GM19328 (cell line): ENCODE measurements around the gene HSD17B2.

ENCODE experiments used
- ATAC-seq: cut with Tn5 transposase; IDR thresholded peaks from one replicate; pipeline ENCODE4 v1.9.1; 2021; ENCODE audit warnings: mild to moderate bottlenecking, moderate library complexity; ENCODE audit not compliant: unreplicated experiment

Gene HSD17B2

GRCh38 chr16:82017911-82018568, 17.0 kb upstream of the HSD17B2 start:
- no peak for ATAC-seq

DNA sequence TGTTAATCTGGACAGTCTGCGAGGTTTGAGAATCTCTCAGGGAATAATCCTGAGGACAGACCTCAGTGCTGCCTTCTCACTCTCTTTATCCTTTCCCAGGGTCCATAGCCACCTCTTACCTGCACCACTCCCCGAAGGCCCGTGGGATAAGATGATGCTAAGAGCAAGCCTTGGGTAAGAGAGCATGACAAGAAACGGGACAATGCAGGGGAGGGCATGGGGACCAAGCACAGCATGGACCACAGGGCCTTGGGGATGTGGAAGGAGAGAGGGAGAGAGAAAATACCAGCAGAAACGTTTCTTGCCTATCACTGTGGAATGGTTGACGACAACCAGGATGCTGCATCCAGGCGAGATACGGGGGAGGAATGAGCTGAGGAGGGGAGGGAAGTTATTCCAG, 15.5 kb upstream of the HSD17B2 start:
- no peak for ATAC-seq

DNA sequence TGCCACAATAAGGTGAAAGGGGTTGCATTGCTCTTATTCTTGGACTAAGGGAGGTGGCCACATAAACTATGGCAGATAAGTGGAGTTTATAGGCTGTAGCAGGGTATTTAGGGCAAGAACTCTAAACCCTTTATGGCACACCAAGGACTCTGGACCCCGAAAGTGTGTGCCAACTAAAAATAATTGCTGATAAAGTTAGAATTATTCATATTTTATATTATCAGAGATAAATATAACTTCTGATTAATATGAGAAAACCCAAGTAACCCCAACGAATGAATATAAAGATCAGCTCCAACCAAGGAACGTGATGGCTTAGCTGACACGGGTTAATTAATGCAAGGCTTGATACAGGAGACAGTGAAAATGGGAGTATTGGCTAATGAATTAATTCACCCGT, 15.0 kb upstream of the HSD17B2 start:
- ATAC-seq = no peak

- ATAC-seq = no peak
These were observed 11.8 kb upstream of the HSD17B2 start for GRCh38 chr16:82023206-82023605.

DNA sequence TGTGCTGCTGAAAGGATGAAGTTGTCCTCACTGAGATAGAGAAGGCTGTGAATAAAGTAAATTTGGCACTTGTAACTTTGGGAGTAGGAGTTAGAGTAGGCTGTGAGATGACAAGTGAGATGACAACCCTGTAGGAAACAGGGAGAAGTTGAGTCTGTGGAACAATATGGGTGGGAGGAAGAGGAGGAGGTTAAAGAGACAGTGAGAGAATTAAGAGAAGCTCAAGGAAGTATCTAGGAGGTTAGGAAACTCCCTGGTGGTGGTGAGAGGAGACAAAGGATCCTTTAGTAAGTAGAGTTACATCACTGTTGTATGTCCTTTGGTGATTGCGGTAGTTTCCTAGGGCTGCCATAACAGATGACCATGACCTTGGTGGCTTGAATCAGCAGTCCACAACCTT, 10.7 kb upstream of the HSD17B2 start:
- no peak for ATAC-seq

GRCh38 chr16:82024883-82025282, 10.2 kb upstream of the HSD17B2 start:
- no peak for ATAC-seq

DNA sequence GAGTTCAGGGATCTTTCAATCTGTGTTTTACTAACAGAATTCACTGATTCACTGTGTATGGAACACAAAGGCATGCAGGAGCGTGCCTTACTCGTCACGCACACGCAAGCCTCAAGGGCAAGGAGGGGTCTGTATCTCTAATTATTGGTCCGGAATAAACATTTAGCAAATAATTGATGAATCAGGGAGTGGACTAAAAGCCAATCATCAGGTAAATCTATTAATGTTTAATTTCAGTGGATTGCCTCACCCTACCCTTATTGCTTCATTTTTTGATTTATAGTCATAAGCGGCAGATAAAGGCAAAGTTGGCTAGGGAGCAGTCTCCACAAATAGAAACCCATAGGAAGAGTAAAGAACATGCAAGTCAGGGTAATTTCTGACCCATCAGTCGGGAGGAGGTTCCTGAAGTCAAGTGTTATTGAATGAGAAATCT, 7.4 kb upstream of the HSD17B2 start:
- ATAC-seq = no peak

GRCh38 chr16:82031116-82032084, 3.7 kb upstream of the HSD17B2 start:
- ATAC-seq = no peak

GRCh38 chr16:82033006-82033405, 2.0 kb upstream of the HSD17B2 start:
- ATAC-seq = no peak

- ATAC-seq = no peak
These were observed 1.3 kb upstream of the HSD17B2 start for GRCh38 chr16:82033683-82034300.

GRCh38 chr16:82037251-82037650, 2.2 kb downstream of the HSD17B2 start:
- ATAC-seq = no peak

- no peak for ATAC-seq
These were observed 2.6 kb downstream of the HSD17B2 start for GRCh38 chr16:82037666-82038065.

- ATAC-seq = no peak
These were observed 5.2 kb downstream of the HSD17B2 start for GRCh38 chr16:82040296-82040695.

DNA sequence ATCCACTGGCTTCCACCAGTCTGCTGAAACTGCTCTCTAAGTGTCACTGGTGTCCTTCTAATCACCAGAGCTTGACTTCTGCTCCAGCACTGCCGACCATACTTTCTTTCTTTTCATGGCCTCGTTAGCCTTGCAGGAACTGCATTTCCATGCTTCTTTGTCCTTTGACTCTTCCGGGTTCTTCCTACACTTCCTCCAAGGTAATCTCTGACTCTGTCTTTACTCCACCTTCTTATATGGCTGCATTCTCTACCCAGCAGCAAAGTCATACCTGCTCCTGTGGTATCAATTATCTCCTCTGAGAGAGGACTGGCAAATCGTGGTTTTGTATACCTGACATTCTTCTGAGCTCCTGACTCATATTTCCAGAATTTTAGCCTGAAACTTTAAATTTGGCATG, 6.5 kb downstream of the HSD17B2 start:
- ATAC-seq = no peak

GRCh38 chr16:82042144-82042543, 7.1 kb downstream of the HSD17B2 start:
- ATAC-seq = no peak

DNA sequence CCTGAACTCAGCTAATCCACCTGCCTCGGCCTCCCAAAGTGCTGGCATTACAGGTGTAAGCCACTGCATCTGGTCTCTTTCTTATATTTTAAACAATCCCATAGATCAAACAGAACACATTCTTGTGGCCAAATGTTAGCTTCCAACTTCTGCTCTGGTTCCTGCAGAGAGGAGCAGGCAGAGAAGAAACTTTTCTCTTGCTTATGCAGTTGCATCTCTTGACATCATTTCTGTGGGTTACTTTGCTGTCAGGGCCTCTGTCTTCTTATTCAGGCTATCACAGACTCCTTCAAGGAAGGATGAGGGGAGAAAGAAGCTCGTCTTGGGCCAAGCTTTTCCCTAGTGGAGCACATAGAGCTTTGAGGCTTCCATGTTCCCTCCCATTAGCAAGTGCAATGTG, 7.8 kb downstream of the HSD17B2 start:
- no peak for ATAC-seq

GRCh38 chr16:82043680-82044584, 8.9 kb downstream of the HSD17B2 start:
- ATAC-seq = no peak

- no peak for ATAC-seq
These were observed 9.5 kb downstream of the HSD17B2 start for GRCh38 chr16:82044585-82044911.

DNA sequence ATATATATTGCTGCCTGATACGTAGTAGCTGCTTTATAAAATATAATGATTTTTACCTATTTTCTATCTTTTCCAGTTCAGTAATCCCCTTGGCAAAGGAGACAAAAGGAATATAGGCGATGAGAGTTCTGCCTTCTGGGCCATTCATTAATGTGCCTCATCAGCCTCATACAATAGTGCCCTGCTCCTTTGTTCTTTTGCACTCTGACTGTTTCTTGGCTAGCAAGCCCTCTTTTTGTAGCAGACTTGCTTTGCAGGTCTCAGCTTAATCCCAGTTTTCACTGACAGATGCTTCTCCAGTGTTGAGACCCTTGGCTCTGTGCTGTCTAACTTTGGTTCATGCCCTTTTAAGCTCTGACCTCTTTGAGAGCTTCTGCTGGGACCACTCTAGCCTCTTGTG, 10.4 kb downstream of the HSD17B2 start:
- ATAC-seq = no peak

GRCh38 chr16:82046541-82046940, 11.5 kb downstream of the HSD17B2 start:
- no peak for ATAC-seq

DNA sequence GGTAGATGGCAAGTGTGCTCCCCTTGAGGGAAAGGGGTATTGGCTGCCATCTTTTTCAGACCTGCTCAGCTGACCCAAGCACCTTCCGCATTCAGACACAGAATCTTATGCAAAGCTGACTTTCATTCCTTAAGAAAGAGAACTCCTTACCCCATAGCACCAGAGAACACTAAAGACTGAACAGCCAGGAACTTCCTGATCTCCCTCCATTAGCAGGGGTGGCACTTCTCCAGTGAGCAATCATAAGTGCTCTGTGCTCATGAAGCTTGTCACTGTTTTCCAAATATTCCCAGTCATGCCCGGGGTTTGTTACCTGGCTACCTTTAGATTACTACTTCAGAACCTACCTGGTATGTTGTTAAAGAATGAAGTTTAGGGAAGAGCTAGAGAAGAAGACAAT, 11.9 kb downstream of the HSD17B2 start:
- ATAC-seq = no peak
